Measurements from ENCODE around the gene CACNA2D1. TPM values are rescaled to one million over a fixed set of nuclear protein-coding genes. Genes with fewer than 3 reads are reported as not detected.

The CACNA2D1 gene
- total RNA-seq, 4 donors from 2014 or later: 17.7 to 22.0 (median 18.4) TPM

- no peak for DNase-seq (ENCODE audit: low spot score in 2 of 2)
- Histone ChIP-seq H3K9me3 (no peaks in the 10 kb centered on the region), H3K4me1 (no peaks in the 10 kb centered on the region), H3K36me3 (no peaks in the 10 kb centered on the region), H3K4me3 (no peak overlapping the region), H3K27ac (no peak overlapping the region), H3K27me3 (no peaks in the 10 kb centered on the region)
- TF ChIP-seq, protein P1, sequence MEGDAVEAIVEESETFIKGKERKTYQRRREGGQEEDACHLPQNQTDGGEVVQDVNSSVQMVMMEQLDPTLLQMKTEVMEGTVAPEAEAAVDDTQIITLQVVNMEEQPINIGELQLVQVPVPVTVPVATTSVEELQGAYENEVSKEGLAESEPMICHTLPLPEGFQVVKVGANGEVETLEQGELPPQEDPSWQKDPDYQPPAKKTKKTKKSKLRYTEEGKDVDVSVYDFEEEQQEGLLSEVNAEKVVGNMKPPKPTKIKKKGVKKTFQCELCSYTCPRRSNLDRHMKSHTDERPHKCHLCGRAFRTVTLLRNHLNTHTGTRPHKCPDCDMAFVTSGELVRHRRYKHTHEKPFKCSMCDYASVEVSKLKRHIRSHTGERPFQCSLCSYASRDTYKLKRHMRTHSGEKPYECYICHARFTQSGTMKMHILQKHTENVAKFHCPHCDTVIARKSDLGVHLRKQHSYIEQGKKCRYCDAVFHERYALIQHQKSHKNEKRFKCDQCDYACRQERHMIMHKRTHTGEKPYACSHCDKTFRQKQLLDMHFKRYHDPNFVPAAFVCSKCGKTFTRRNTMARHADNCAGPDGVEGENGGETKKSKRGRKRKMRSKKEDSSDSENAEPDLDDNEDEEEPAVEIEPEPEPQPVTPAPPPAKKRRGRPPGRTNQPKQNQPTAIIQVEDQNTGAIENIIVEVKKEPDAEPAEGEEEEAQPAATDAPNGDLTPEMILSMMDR (IDR thresholded peaks at IDR 0.05): no peak
- TF ChIP-seq EP300 (IDR thresholded peaks at IDR 0.05) (no peak), POLR2A (IDR thresholded peaks at IDR 0.05) (no peak)
- 90 to 97% methylated on average over 6 of the region's 6 CpGs for WGBS, 2 donors
These were observed 219.0 kb downstream of the CACNA2D1 start for GRCh38 chr7:82224529-82224928.

- WGBS, 2 donors: 91 to 93% methylated on average over 3 of the region's 3 CpGs
- H3K9me3 ChIP-seq: no peaks in the 10 kb centered on the region
- no peak overlapping the region for H3K27ac ChIP-seq
- TF ChIP-seq, protein P1 (IDR thresholded peaks at IDR 0.05): no peak
- TF ChIP-seq POLR2A (IDR thresholded peaks at IDR 0.05) (no peak), EP300 (IDR thresholded peaks at IDR 0.05) (no peak)
- no peaks in the 10 kb centered on the region for H3K36me3 ChIP-seq
- no peak overlapping the region for H3K4me3 ChIP-seq
- H3K27me3 ChIP-seq: no peaks in the 10 kb centered on the region
- no peak for DNase-seq (ENCODE audit: low spot score in 2 of 2)
- H3K4me1 ChIP-seq: no peaks in the 10 kb centered on the region
These were observed 220.0 kb downstream of the CACNA2D1 start for GRCh38 chr7:82223580-82223979.

DNA sequence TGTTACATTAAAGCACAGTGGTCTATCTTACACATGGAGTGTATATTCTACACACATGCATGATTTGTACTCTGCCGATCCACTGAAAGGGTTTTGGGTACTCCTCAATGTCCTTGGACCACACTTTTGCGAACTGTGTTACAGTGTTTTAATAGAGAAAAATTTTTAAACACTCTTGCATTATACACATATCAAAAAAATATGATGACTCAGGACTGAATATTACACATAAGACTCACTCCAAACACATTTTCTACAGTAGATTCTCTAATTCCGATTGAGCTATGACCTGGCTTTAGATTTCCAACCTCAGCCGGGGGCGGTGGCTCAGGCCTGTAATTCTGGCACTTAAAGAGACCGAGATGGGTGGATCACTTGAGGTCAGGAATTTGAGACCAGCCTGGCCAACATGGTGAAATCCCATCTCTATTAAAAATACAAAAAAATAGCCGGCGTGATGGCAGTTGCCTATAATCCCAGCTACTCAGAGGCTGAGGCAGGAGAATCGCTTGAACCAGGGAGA lies 222.4 kb downstream of the CACNA2D1 start:
- H3K4me1 ChIP-seq: no peaks in the 10 kb centered on the region
- no peaks in the 10 kb centered on the region for H3K36me3 ChIP-seq
- no peak overlapping the region for H3K27ac ChIP-seq
- TF ChIP-seq EP300 (IDR thresholded peaks at IDR 0.05) (no peak), POLR2A (IDR thresholded peaks at IDR 0.05) (no peak)
- TF ChIP-seq, protein P1 (IDR thresholded peaks at IDR 0.05): no peak
- H3K27me3 ChIP-seq: no peaks in the 10 kb centered on the region
- no peaks in the 10 kb centered on the region for H3K9me3 ChIP-seq
- no peak overlapping the region for H3K4me3 ChIP-seq
- WGBS, 2 donors: 92% methylated on average over 9 of the region's 9 CpGs
- DNase-seq (ENCODE audit: low spot score in 2 of 2): no peak

GRCh38 chr7:82212466-82212865 lies 231.1 kb downstream of the CACNA2D1 start:
- TF ChIP-seq EP300 (IDR thresholded peaks at IDR 0.05) (no peak), POLR2A (IDR thresholded peaks at IDR 0.05) (no peak)
- TF ChIP-seq, protein P1 (IDR thresholded peaks at IDR 0.05): no peak
- no peaks in the 10 kb centered on the region for H3K36me3 ChIP-seq
- peaks cover 0 to 17% (median 2%) of the 10 kb centered on the region in 4 donors for H3K4me1 ChIP-seq
- H3K27me3 ChIP-seq: no peaks in the 10 kb centered on the region
- no peak overlapping the region for H3K4me3 ChIP-seq
- H3K27ac ChIP-seq: no peak overlapping the region
- H3K9me3 ChIP-seq: peaks cover 0 to 12% (median 0%) of the 10 kb centered on the region in 4 donors
- DNase-seq (ENCODE audit: low spot score in 2 of 2): no peak

GRCh38 chr7:82211333-82211732 lies 232.2 kb downstream of the CACNA2D1 start:
- Histone ChIP-seq H3K36me3 (no peaks in the 10 kb centered on the region), H3K4me1 (peaks cover 0 to 17% (median 2%) of the 10 kb centered on the region in 4 donors), H3K27me3 (no peaks in the 10 kb centered on the region), H3K9me3 (peaks cover 0 to 12% (median 0%) of the 10 kb centered on the region in 4 donors), H3K27ac (no peak overlapping the region), H3K4me3 (no peak overlapping the region)
- WGBS, 2 donors: 100% methylated on average over 1 of the region's 1 CpG
- no peak for DNase-seq (ENCODE audit: low spot score in 2 of 2)
- TF ChIP-seq, protein P1 (IDR thresholded peaks at IDR 0.05): no peak
- no peak for TF ChIP-seq POLR2A (IDR thresholded peaks at IDR 0.05)
- no peak for TF ChIP-seq EP300 (IDR thresholded peaks at IDR 0.05)
